ENCODE results near the gene PACS1.

GRCh38 chr11:66218036-66218435 is 148.0 kb downstream of the PACS1 start:
- TF ChIP-seq CTCF (IDR thresholded peaks at IDR 0.05; ENCODE audit: low read length) (no peak), EZH2phosphoT487 (IDR thresholded peaks at IDR 0.05; ENCODE audit: low read length) (no peak), EZH2 (optimal IDR thresholded peaks at IDR 0.05; ENCODE audit: low read depth, low read length) (no peak)

Measured in MM.1S (cell line).